Measurements from ENCODE around the gene ENTPD2. TPM values are rescaled to one million over a fixed set of nuclear protein-coding genes. Genes with fewer than 3 reads are reported as not detected.

The ENTPD2 gene
- total and polyA plus RNA-seq, 2 donors (not counting 3 experiments of a cell fraction or from before 2014, with no cell fraction given): not detected

DNA sequence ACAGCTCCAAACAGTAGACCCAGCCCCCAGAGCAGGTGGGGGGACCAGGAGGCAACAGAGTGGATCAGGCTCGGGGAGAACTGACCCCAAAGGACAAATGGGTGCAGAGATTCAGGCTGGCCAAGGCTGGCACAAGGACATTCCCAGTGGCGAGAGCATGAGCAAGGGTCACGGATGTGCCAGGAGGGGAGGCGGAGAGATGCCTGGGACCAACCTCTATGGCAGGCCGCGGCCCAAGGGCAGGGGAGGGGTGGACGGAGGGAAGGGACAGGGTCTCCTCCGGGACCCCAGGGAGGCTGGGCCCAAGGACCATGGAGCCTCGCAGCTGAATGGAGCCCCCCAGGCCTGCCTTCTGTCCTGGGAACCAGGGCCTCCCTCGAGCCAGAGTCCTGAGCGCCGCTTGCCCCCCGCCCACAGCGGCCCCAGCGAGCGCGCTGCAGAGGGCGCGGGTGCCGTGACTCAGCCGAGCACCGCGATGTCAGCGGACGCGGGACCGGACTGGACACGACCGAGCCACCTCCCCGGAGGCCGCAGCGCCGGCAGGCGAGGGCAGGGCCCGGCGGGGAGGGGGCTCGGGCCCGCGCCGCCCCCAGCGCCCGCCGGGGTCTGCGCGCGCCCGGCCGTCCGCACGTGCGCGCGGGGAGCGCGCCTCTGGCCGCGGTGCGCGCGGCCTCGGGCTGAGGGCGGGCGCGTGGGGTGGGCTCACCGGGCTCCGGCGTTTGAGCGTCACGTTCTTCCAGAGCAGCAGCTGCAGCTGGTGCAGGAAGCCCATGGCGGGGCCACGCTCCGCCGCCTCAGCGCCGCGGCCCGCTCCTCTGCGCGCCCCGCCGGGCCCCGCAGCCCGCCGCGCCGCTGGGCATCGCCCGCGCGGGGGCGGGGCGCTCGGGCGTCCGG is 26.2 kb downstream of the ENTPD2 start, which contains the start of gene ABCA2:
ABCA2 (minus strand) TSS at position 869 of the 894 bp plus-strand sequence; CDS start at position 772, 97 bp downstream.
- Histone ChIP-seq H2AFZ (ENCODE audit: low read depth, low read length) (peak within 1 kb of the TSS; percentile 72), H3K9me1 (replicated peaks; ENCODE audit: control insufficient read depth, extremely low read depth, insufficient read depth, low read length) (no peaks in the 10 kb centered on the region), H3K4me2 (ENCODE audit: insufficient read depth, low read length) (peak within 1 kb of the TSS; percentile 76), H3K4me1 (ENCODE audit: control insufficient read depth, extremely low read depth, insufficient read depth, low read length) (peaks cover 12% of the 10 kb centered on the region), H3K27me3 (ENCODE audit: control insufficient read depth in 2 of 2, insufficient read depth in 2 of 2, low read length in 2 of 2) (no peaks in the 10 kb centered on the region), H4K20me1 (replicated peaks; ENCODE audit: control insufficient read depth, extremely low read depth, insufficient read depth, low read length) (no peaks in the 10 kb centered on the region), H3K79me2 (ENCODE audit: control insufficient read depth, insufficient read depth, low read length) (no peaks in the 10 kb centered on the region), H3K9ac (replicated peaks; ENCODE audit: extremely low read depth, insufficient read depth, low read length) (no peak within 1 kb of the TSS), H3K9me3 (replicated peaks; ENCODE audit: control insufficient read depth, insufficient read depth, low read length) (no peaks in the 10 kb centered on the region), H3K27ac (ENCODE audit: insufficient read depth, low read depth, low read length) (no peak within 1 kb of the TSS), H3K4me3 (replicated peaks in 1 of 3; ENCODE audit: insufficient read depth in 1 of 3, low read depth in 1 of 3, low read length in 3 of 3) (peak within 1 kb of the TSS; percentile 24 to 43 (median 34)), H3K36me3 (ENCODE audit: control insufficient read depth in 2 of 2, extremely low read depth in 1 of 2, insufficient read depth in 2 of 2, low read length in 2 of 2) (no peaks in the 10 kb centered on the region)
- no peak for TF ChIP-seq GATA2 (IDR thresholded peaks at IDR 0.05; ENCODE audit: insufficient read depth, insufficient read length, low read depth, low read length)
- peak; percentile 9 for TF ChIP-seq POLR2AphosphoS5 (IDR thresholded peaks at IDR 0.05; ENCODE audit: insufficient read depth, low read depth, low read length)
- no peak for TF ChIP-seq JUN (IDR thresholded peaks at IDR 0.05; ENCODE audit: borderline replicate concordance, insufficient read depth, insufficient read length, low read depth)
- CTCF ChIA-PET: interaction anchor here (0.8 to 4.5 kb wide), 11 partner anchors 8 to 250 kb away, joined by 3 to 28 read pairs (median 4); partner anchors contain the start of gene SAPCD2
- dilution Hi-C loops (cut with MboI; ENCODE audit: extremely low pct_ligation_motif_present, low sequenced_read_pairs): no loop called here
- DNase-seq (ENCODE audit: low read depth, low spot score) (no peak), FAIRE-seq (no peak)
- BruUV-seq (replicated peaks): no TSS peak
- intact Hi-C loops (cut with micrococcal nuclease): loop anchor here (2.0 kb wide), 3 partner anchors 17 to 59 kb away; partner anchors contain the start of gene MAN1B1
- POLR2A ChIA-PET: no interaction called here

DNA sequence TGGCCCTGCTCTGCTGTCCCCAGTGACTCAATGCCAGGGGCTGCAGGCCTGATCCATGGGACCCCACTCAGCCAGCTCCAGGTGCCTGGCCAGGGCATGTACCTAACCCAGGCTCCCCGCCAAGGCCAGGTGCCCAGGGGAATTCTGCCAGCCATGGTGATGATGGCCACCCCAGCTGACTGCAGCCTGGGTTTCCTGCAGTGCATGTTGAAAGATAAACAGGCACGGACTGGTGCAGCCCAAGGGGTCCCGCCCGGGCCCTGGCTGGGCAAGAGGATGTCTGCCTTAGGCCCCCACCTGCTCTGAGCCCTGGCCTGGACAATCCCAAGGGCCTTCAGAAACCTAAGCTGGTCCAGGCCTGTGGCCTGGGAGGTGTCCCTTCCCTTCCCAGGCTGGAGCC is 27.0 kb downstream of the ENTPD2 start:
- H3K36me3 ChIP-seq (ENCODE audit: control insufficient read depth in 2 of 2, extremely low read depth in 1 of 2, insufficient read depth in 2 of 2, low read length in 2 of 2): no peaks in the 10 kb centered on the region
- no peaks in the 10 kb centered on the region for H4K20me1 ChIP-seq (replicated peaks; ENCODE audit: control insufficient read depth, extremely low read depth, insufficient read depth, low read length)
- dilution Hi-C loops (cut with MboI; ENCODE audit: extremely low pct_ligation_motif_present, low sequenced_read_pairs) (no loop called here), intact Hi-C loops (cut with micrococcal nuclease) (no loop called here)
- H3K9me3 ChIP-seq (replicated peaks; ENCODE audit: control insufficient read depth, insufficient read depth, low read length): no peaks in the 10 kb centered on the region
- H2AFZ ChIP-seq (ENCODE audit: low read depth, low read length): no peak overlapping the region
- DNase-seq (ENCODE audit: low read depth, low spot score) (no peak), FAIRE-seq (no peak)
- TF ChIP-seq JUN (IDR thresholded peaks at IDR 0.05; ENCODE audit: borderline replicate concordance, insufficient read depth, insufficient read length, low read depth): no peak
- TF ChIP-seq FOS (IDR thresholded peaks at IDR 0.05; ENCODE audit: borderline replicate concordance, insufficient read depth, low read length): no peak
- no peak for TF ChIP-seq GATA2 (IDR thresholded peaks at IDR 0.05; ENCODE audit: insufficient read depth, insufficient read length, low read depth, low read length)
- TF ChIP-seq POLR2AphosphoS5 (IDR thresholded peaks at IDR 0.05; ENCODE audit: insufficient read depth, low read depth, low read length): no peak
- TF ChIP-seq EZH2 (IDR thresholded peaks at IDR 0.05; ENCODE audit: borderline replicate concordance, low read depth, low read length, severe bottlenecking): no peak
- TF ChIP-seq POLR2A (IDR thresholded peaks at IDR 0.05; ENCODE audit: low read depth, low read length): no peak
- TF ChIP-seq, protein P1, sequence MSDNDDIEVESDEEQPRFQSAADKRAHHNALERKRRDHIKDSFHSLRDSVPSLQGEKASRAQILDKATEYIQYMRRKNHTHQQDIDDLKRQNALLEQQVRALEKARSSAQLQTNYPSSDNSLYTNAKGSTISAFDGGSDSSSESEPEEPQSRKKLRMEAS (IDR thresholded peaks at IDR 0.05; ENCODE audit: insufficient read depth, insufficient read length): no peak
- H3K27me3 ChIP-seq (ENCODE audit: control insufficient read depth in 2 of 2, insufficient read depth in 2 of 2, low read length in 2 of 2): no peaks in the 10 kb centered on the region
- peaks cover 12% of the 10 kb centered on the region for H3K4me1 ChIP-seq (ENCODE audit: control insufficient read depth, extremely low read depth, insufficient read depth, low read length)
- H3K9me1 ChIP-seq (replicated peaks; ENCODE audit: control insufficient read depth, extremely low read depth, insufficient read depth, low read length): no peaks in the 10 kb centered on the region
- no peak overlapping the region for H3K4me3 ChIP-seq (replicated peaks in 1 of 3; ENCODE audit: insufficient read depth in 1 of 3, low read depth in 1 of 3, low read length in 3 of 3)
- CTCF ChIA-PET: interaction anchor here (0.8 to 4.5 kb wide), 9 partner anchors 8 to 249 kb away, joined by 3 to 28 read pairs (median 4); no protein-coding TSS in a partner anchor
- H3K4me2 ChIP-seq (ENCODE audit: insufficient read depth, low read length): no peak overlapping the region
- H3K79me2 ChIP-seq (ENCODE audit: control insufficient read depth, insufficient read depth, low read length): no peaks in the 10 kb centered on the region
- BruUV-seq (replicated peaks): no TSS peak
- POLR2A ChIA-PET: no interaction called here
- H3K9ac ChIP-seq (replicated peaks; ENCODE audit: extremely low read depth, insufficient read depth, low read length): no peak overlapping the region
- no peak overlapping the region for H3K27ac ChIP-seq (ENCODE audit: insufficient read depth, low read depth, low read length)
